ENCODE data around the gene RNU2-63P. TPM values are rescaled to one million over a fixed set of nuclear protein-coding genes. Genes with fewer than 3 reads are reported as not detected.

Gene RNU2-63P
- not detected in 2 replicates for total RNA-seq

GRCh38 chr2:88016086-88016959 lies at the start of gene RNU2-63P:
Gene RNU2-63P (minus strand): TSS chr2:88016547.
- peak; percentile 74 for DNase-seq (ENCODE audit: low read depth)

DNA sequence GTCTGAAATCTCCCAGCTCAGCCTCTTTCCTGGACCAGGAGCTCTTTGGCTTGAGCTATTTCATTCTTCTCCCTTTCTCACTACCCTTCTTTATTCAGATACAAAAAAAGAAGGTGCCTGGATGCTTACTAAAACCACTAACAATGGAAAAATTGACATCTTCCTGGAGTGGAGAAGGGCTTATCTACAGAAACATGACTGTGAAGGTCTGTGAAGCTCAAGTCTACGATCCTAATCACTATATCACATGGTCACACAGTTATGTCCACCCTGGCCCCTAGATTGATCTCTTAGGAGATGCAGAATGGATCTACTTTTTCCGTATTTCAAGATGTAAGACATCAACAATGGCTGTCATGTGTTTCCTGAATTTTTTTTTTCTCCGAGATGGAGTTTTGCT lies 44.9 kb upstream of the RNU2-63P start:
- H3K36me3 ChIP-seq (ENCODE audit: control insufficient read depth, insufficient read depth, low read length), result no peaks in the 10 kb centered on the region
- H3K27me3 ChIP-seq (ENCODE audit: control insufficient read depth, insufficient read depth, low read length), result no peaks in the 10 kb centered on the region
- no peak for TF ChIP-seq CTCF (IDR thresholded peaks at IDR 0.05; ENCODE audit: insufficient read depth, low read length, poor library complexity, severe bottlenecking)

More at GRCh38 chr2:88016086-88016959, at the start of gene RNU2-63P:
- no peak for TF ChIP-seq CTCF (IDR thresholded peaks at IDR 0.05; ENCODE audit: insufficient read depth, low read length, poor library complexity, severe bottlenecking)
- Histone ChIP-seq H3K4me3 (ENCODE audit: low read depth, low read length) (peak within 1 kb of the TSS; percentile 75), H3K36me3 (ENCODE audit: control insufficient read depth, insufficient read depth, low read length) (no peaks in the 10 kb centered on the region), H3K27me3 (ENCODE audit: control insufficient read depth, insufficient read depth, low read length) (no peaks in the 10 kb centered on the region)

GRCh38 chr2:88060907-88061275 lies 44.5 kb upstream of the RNU2-63P start:
- no peak overlapping the region for H3K4me3 ChIP-seq (ENCODE audit: low read depth, low read length)
- no peaks in the 10 kb centered on the region for H3K36me3 ChIP-seq (ENCODE audit: control insufficient read depth, insufficient read depth, low read length)
- TF ChIP-seq CTCF (IDR thresholded peaks at IDR 0.05; ENCODE audit: insufficient read depth, low read length, poor library complexity, severe bottlenecking), result no peak
- H3K27me3 ChIP-seq (ENCODE audit: control insufficient read depth, insufficient read depth, low read length), result no peaks in the 10 kb centered on the region
- no peak for DNase-seq (ENCODE audit: low read depth)

More for the DNA sequence above, 44.9 kb upstream of the RNU2-63P start:
- H3K4me3 ChIP-seq (ENCODE audit: low read depth, low read length), result no peak overlapping the region
- no peak for DNase-seq (ENCODE audit: low read depth)

DNA sequence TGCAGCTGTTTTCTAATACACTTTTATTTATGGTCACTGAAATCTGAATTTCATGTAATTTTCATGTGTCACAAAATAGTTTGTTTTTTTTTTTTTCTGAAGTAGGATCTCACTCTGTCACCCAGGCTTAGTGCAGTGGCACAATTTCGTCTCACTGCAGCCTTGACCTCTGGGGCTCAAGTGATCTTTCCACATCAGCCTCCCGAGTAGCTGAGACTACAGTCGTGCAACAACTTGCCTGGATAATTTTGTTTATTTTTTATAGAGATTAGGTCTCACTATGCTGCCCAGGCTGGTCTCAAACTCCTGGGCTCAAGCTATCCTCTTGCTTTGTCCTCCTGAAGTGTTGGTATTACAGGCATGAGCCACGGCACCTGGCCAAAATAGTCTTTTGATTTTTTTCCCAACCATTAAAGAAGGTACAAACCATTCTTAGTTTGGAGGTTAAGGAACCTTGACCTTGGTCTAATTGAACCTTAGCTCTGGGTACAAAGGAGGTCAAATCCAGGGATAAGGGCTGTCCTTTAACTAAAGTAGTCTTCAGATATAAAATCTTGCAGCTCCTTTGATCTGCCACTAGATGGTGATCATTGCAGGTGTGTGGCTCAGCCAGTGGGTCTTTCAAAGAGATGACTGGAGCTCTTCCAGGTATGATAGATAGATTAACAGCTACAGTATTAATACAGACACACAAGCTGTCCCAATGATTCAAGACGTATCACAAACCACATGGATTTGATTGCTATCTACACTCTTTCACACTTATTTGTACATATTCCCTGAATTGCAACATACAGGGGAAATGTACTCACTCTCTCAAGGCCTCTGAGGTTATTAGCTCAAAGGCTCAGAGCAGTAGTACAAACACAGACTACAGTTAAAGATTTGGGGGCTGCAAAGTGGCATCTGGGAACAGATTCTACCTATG lies 43.9 kb upstream of the RNU2-63P start:
- Histone ChIP-seq H3K4me3 (ENCODE audit: low read depth, low read length) (no peak overlapping the region), H3K36me3 (ENCODE audit: control insufficient read depth, insufficient read depth, low read length) (no peaks in the 10 kb centered on the region), H3K27me3 (ENCODE audit: control insufficient read depth, insufficient read depth, low read length) (no peaks in the 10 kb centered on the region)
- peak; percentile 9 for DNase-seq (ENCODE audit: low read depth)
- peak; percentile 83 for TF ChIP-seq CTCF (IDR thresholded peaks at IDR 0.05; ENCODE audit: insufficient read depth, low read length, poor library complexity, severe bottlenecking)

DNA sequence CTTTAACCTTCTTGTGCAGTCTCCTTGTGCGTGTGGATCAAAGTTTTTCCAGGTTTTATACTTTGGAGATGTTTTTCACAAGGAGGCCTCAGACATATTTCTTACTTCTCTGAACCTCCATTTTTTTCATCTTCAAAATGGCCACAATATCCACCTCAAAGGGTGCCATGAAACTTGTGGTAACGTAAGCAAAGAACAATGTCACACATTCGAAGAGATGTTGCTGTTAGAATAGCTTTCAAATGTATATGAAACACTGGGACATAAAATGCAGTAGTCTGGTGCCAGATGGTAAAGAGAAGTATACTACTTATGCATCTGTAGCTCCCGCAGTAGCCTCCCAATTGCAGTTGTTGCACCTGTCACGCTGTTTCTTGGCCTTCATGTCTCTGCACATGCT lies 41.8 kb upstream of the RNU2-63P start:
- no peaks in the 10 kb centered on the region for H3K36me3 ChIP-seq (ENCODE audit: control insufficient read depth, insufficient read depth, low read length)
- no peak for TF ChIP-seq CTCF (IDR thresholded peaks at IDR 0.05; ENCODE audit: insufficient read depth, low read length, poor library complexity, severe bottlenecking)
- no peak for DNase-seq (ENCODE audit: low read depth)
- no peak overlapping the region for H3K4me3 ChIP-seq (ENCODE audit: low read depth, low read length)
- H3K27me3 ChIP-seq (ENCODE audit: control insufficient read depth, insufficient read depth, low read length), result no peaks in the 10 kb centered on the region
